Measurements from ENCODE around the gene PLD6. TPM values are rescaled to one million over a fixed set of nuclear protein-coding genes. Genes with fewer than 3 reads are reported as not detected.

PLD6 gene
- total and polyA plus RNA-seq, 10 of the 15 experiments (the other 5 are each of a cell fraction or from before 2014, with no cell fraction given) = 4.7 to 21.4 (median 12.0) TPM

- TF ChIP-seq BCLAF1 (IDR thresholded peaks at IDR 0.05) (peak; percentile 100), SMAD1 (IDR thresholded peaks at IDR 0.05; ENCODE audit: low read depth, partially characterized antibody) (no peak), CBX5 (IDR thresholded peaks at IDR 0.05; ENCODE audit: low read depth) (no peak), REST (IDR thresholded peaks at IDR 0.05; ENCODE audit: low read depth, low read length) (no peak), YBX1 (IDR thresholded peaks at IDR 0.05) (no peak), ZNF687 (IDR thresholded peaks at IDR 0.05) (peak; percentile 25), CHD2 (IDR thresholded peaks at IDR 0.05; ENCODE audit: borderline replicate concordance, low read depth, low read length) (no peak), USF2 (IDR thresholded peaks at IDR 0.05; ENCODE audit: borderline replicate concordance, low read depth, low read length) (peak; percentile 93), MYB (IDR thresholded peaks at IDR 0.05; ENCODE audit: borderline replicate concordance, low read depth, low read length) (no peak), EP300 (IDR thresholded peaks at IDR 0.05; ENCODE audit: borderline replicate concordance in 1 of 2, control insufficient read depth in 1 of 2, low read depth in 2 of 2, low read length in 2 of 2) (no peak), ZNF274 (IDR thresholded peaks at IDR 0.05; ENCODE audit: insufficient read depth, insufficient read length) (no peak), E2F8 (IDR thresholded peaks at IDR 0.05; ENCODE audit: low read depth, partially characterized antibody) (no peak), MEF2B (IDR thresholded peaks at IDR 0.05; ENCODE audit: partially characterized antibody, poor library complexity, severe bottlenecking) (peak; percentile 73)
Measured at GRCh38 chr17:17237026-17237799, 31.1 kb upstream of the PLD6 start, which contains the start of gene FLCN (continued).

All from GM12878 (cell line).